GM10266 (cell line): ENCODE data around the gene CFAP68.

ENCODE experiments used
- DNase-seq: peaks from one replicate; pipeline ENCODE4 v3.0.0; 2012; ENCODE audit errors: extremely low spot score
- CTCF ChIP-seq: IDR thresholded peaks from 2 replicates; pipeline ENCODE4 v1.5.1; 2012; ENCODE audit warnings: mild to moderate bottlenecking, low read depth; ENCODE audit not compliant: control insufficient read depth, insufficient read depth; ENCODE audit errors: missing control alignments

CFAP68 gene

GRCh38 chr11:111934306-111934705, 55.0 kb downstream of the CFAP68 start:
- TF ChIP-seq CTCF, result no peak
- no peak for DNase-seq
